Stimulated activated CD4-positive, alpha-beta T cell treated with anti-CD3 and anti-CD28 coated beads, Interleukin-4, amount 100 ng/mL, for 1 hour (primary cell): Measurements from ENCODE around the gene FOXRED1.

Experiments used
- DNase-seq: peaks from one replicate; pipeline ENCODE4 v3.0.0-alpha.2; 2020

FOXRED1 gene

GRCh38 chr11:126313826-126314225 lies 44.9 kb downstream of the FOXRED1 start:
- DNase-seq = no peak

GRCh38 chr11:126317432-126317755 lies 48.4 kb downstream of the FOXRED1 start:
- DNase-seq = no peak

- no peak for DNase-seq
These were observed 49.0 kb downstream of the FOXRED1 start for GRCh38 chr11:126317756-126318573.

GRCh38 chr11:126318574-126319373 lies 49.8 kb downstream of the FOXRED1 start:
- DNase-seq = no peak

- no peak for DNase-seq
These were observed 50.4 kb downstream of the FOXRED1 start for GRCh38 chr11:126319374-126319740.

- DNase-seq = no peak
These were observed 54.0 kb downstream of the FOXRED1 start for GRCh38 chr11:126322996-126323395.

- DNase-seq = no peak
These were observed 58.5 kb downstream of the FOXRED1 start for GRCh38 chr11:126327281-126328000.
